Upper lobe of left lung (tissue), 6 donors: ENCODE results near the gene MYB. TPM values are rescaled to one million over a fixed set of nuclear protein-coding genes. Genes with fewer than 3 reads are reported as not detected.

Experiments used
- ATAC-seq, 2 donors: fragments of 200-7000 bp; cut with Tn5 transposase; one replicate each; pipeline ENCODE4 v1.9.1; 2022; ENCODE audit warnings: mild to moderate bottlenecking in 2 of 2, moderate library complexity in 2 of 2; ENCODE audit not compliant: low FRiP score in 2 of 2
- DNase-seq, 2 donors: peaks; one replicate each; pipeline ENCODE4 v3.0.0-alpha.2; 2019 to 2020
- H3K27ac ChIP-seq, 4 donors: fragments of 200-600 bp; sonication (generic); one replicate each; pipeline ENCODE4 v1.5.1; 2016 to 2019
- H3K27me3 ChIP-seq, 4 donors: fragments of 200-600 bp; sonication (generic); one replicate each; pipeline ENCODE4 v1.5.1; 2017 to 2019
- H3K36me3 ChIP-seq, 4 donors: fragments of 200-600 bp; sonication (generic); one replicate each; pipeline ENCODE4 v1.5.1; 2016 to 2019
- H3K4me1 ChIP-seq, 4 donors: fragments of 200-600 bp; sonication (generic); one replicate each; pipeline ENCODE4 v1.5.1; 2018 to 2019
- H3K4me3 ChIP-seq, 4 donors: fragments of 200-600 bp; sonication (generic); one replicate each; pipeline ENCODE4 v1.5.1; 2017 to 2019; ENCODE audit warnings: mild to moderate bottlenecking in 2 of 4, moderate library complexity in 1 of 4
- H3K9me3 ChIP-seq, 4 donors: fragments of 200-600 bp; sonication (generic); one replicate each; pipeline ENCODE4 v1.5.1; 2018 to 2019
- EP300 ChIP-seq, 4 donors: sonication (generic); formaldehyde crosslinking; IDR thresholded peaks; one replicate each; pipeline ENCODE4 v1.5.1; 2017; ENCODE audit warnings: antibody characterized with exemption in 4 of 4, control low read depth in 2 of 4
- POLR2A ChIP-seq, 4 donors: fragments of 450-650 bp; IDR thresholded peaks; one replicate each; pipeline ENCODE4 v1.5.1; 2016 to 2017; ENCODE audit warnings: antibody characterized with exemption in 4 of 4, mild to moderate bottlenecking in 2 of 4
- POLR2AphosphoS5 ChIP-seq, 2 donors: sonication (generic); formaldehyde crosslinking; IDR thresholded peaks; one replicate each; pipeline ENCODE4 v1.5.1; 2017; ENCODE audit warnings: antibody characterized with exemption in 2 of 2
- WGBS, 2 donors: methylation state at CpG; one replicate each; pipeline ENCODE4 v1.1.5; 2017 to 2018; 5-methylcytosine and 5-hydroxymethylcytosine counted together
- total RNA-seq, 6 donors: library from RNA; depleted of rRNA in 4 of 6; stranded (reverse); fragments of >200 nt in 4 of 6; gene quantifications; one replicate each; pipeline versions ENCODE4 v1.1.0 to v1.2.1, GENCODE V29; 2016 to 2021
- TF ChIP-seq, protein P1 (sequence below), 6 experiments: fragments of 450-650 bp in 4 of 6; fragments of 200-600 bp in 2 of 6; sonication (generic) in 2 of 6; IDR thresholded peaks; one replicate each; pipeline ENCODE4 v1.5.1; 2016 to 2019; ENCODE audit warnings: antibody characterized with exemption in 6 of 6
- donor health status: DM: no; HTN: no; CAD: no; lungs with moderate emphysema.
- donor health status: DM: no; HTN: yes; CAD: no; lungs with severe emphysema.

MYB gene
- total RNA-seq, 6 donors from 2014 or later = 1.9 to 17.2 (median 4.7) TPM

- ATAC-seq (no peak), DNase-seq (no peak)
- Histone ChIP-seq H3K27ac (no peak overlapping the region), H3K27me3 (no peaks in the 10 kb centered on the region), H3K9me3 (no peaks in the 10 kb centered on the region), H3K36me3 (no peaks in the 10 kb centered on the region), H3K4me1 (peaks cover 0 to 3% (median 0%) of the 10 kb centered on the region in 4 donors), H3K4me3 (no peak overlapping the region)
- TF ChIP-seq EP300 (IDR thresholded peaks at IDR 0.05) = no peak
- TF ChIP-seq POLR2A (IDR thresholded peaks at IDR 0.05) = no peak
- TF ChIP-seq, protein P1, sequence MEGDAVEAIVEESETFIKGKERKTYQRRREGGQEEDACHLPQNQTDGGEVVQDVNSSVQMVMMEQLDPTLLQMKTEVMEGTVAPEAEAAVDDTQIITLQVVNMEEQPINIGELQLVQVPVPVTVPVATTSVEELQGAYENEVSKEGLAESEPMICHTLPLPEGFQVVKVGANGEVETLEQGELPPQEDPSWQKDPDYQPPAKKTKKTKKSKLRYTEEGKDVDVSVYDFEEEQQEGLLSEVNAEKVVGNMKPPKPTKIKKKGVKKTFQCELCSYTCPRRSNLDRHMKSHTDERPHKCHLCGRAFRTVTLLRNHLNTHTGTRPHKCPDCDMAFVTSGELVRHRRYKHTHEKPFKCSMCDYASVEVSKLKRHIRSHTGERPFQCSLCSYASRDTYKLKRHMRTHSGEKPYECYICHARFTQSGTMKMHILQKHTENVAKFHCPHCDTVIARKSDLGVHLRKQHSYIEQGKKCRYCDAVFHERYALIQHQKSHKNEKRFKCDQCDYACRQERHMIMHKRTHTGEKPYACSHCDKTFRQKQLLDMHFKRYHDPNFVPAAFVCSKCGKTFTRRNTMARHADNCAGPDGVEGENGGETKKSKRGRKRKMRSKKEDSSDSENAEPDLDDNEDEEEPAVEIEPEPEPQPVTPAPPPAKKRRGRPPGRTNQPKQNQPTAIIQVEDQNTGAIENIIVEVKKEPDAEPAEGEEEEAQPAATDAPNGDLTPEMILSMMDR (IDR thresholded peaks at IDR 0.05) = no peak
- no peak for TF ChIP-seq POLR2AphosphoS5 (IDR thresholded peaks at IDR 0.05)
- 77% methylated on average over 2 of the region's 2 CpGs for WGBS, 2 donors
Observed at GRCh38 chr6:135257631-135258405, 76.7 kb downstream of the MYB start.

GRCh38 chr6:135258970-135259369, 77.9 kb downstream of the MYB start:
- DNase-seq = no peak
- Histone ChIP-seq H3K27ac (no peak overlapping the region), H3K4me3 (no peak overlapping the region), H3K4me1 (peaks cover 0 to 3% (median 0%) of the 10 kb centered on the region in 4 donors), H3K27me3 (no peaks in the 10 kb centered on the region), H3K9me3 (no peaks in the 10 kb centered on the region), H3K36me3 (no peaks in the 10 kb centered on the region)
- TF ChIP-seq EP300 (IDR thresholded peaks at IDR 0.05) (no peak), POLR2AphosphoS5 (IDR thresholded peaks at IDR 0.05) (no peak), POLR2A (IDR thresholded peaks at IDR 0.05) (no peak)
- TF ChIP-seq, protein P1 (IDR thresholded peaks at IDR 0.05) = no peak
- ATAC-seq = no peak
- 81 to 82% methylated on average over 6 of the region's 6 CpGs for WGBS, 2 donors

DNA sequence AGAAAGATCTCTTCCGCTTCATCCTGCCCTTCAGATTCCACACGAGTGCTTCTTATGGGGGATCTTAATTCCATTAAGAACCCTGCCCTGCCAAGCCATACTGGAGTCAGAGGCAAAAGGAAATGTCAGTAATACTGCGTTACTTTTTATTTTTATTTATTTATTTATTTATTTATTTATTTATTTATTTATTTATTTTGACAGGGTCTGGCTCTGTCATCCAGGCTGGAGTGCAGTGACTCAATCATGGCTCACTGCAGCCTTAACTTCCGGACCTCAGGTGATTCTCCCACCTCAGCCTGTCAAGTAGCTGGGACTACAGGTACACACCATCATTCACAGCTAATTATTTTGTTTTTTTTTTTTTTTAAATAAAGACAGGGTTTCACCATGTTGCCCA, 79.5 kb downstream of the MYB start:
- no peak for TF ChIP-seq POLR2A (IDR thresholded peaks at IDR 0.05)
- TF ChIP-seq, protein P1 (IDR thresholded peaks at IDR 0.05) = no peak
- TF ChIP-seq POLR2AphosphoS5 (IDR thresholded peaks at IDR 0.05) = no peak
- TF ChIP-seq EP300 (IDR thresholded peaks at IDR 0.05) = no peak
- WGBS, 2 donors = 94 to 95% methylated on average over 4 of the region's 4 CpGs
- ATAC-seq (no peak), DNase-seq (no peak)
- Histone ChIP-seq H3K36me3 (no peaks in the 10 kb centered on the region), H3K4me3 (no peak overlapping the region), H3K27ac (no peak overlapping the region), H3K9me3 (no peaks in the 10 kb centered on the region), H3K27me3 (no peaks in the 10 kb centered on the region), H3K4me1 (peaks cover 0 to 3% (median 0%) of the 10 kb centered on the region in 4 donors)

DNA sequence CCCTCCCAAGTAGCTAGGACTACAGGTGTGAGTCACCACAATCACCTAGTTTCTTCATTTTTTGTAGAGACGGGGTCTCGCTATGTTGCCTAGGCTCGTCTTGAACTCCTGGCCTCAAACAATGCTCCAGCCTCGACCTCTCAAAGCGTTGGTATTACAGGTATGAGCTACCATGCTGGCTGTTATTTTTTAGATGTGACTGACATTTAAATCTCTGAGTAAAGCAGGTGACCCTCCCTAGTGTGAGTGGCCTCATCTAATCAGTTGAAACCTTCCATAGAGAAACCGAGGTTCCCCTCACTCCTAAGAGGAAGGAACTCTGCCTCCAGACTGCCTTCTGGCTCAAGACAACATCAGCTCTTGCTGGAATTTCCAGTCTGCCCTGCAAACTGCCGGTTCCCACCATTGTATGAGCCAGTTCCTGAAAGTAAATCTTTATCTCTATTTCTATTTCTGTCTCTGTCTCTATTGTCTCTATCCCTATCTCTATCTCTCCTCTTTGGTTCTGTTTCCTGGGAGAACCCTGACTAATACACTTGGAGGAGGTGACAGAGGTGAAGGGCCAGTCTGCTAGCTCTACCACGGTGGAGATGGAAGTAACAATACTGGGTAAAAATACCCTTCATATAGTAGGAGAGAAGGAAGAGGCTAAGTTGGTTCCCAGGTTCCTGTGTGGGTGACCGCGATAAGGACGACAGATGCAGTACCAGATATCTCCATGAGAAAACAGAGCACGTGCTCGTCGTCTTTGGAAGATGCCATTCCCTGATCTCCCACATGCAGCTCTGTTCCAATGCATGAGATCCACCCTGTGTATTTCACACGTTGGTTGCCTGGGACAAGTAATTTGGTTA, 81.0 kb downstream of the MYB start:
- Histone ChIP-seq H3K36me3 (no peaks in the 10 kb centered on the region), H3K27me3 (no peaks in the 10 kb centered on the region), H3K4me3 (no peak overlapping the region), H3K4me1 (peaks cover 0 to 3% (median 0%) of the 10 kb centered on the region in 4 donors), H3K9me3 (no peaks in the 10 kb centered on the region), H3K27ac (no peak overlapping the region)
- TF ChIP-seq EP300 (IDR thresholded peaks at IDR 0.05) = no peak
- TF ChIP-seq POLR2A (IDR thresholded peaks at IDR 0.05) = no peak
- TF ChIP-seq, protein P1 (IDR thresholded peaks at IDR 0.05) = no peak
- TF ChIP-seq POLR2AphosphoS5 (IDR thresholded peaks at IDR 0.05) = no peak
- ATAC-seq = no peak
- WGBS, 2 donors = 70 to 76% methylated on average over 15 of the region's 15 CpGs
- DNase-seq = no peak
